ENCODE data around the gene IRF5.
A peak's percentile ranks its signal among the peaks of the same experiment; 100 is the strongest.

The IRF5 gene

DNA sequence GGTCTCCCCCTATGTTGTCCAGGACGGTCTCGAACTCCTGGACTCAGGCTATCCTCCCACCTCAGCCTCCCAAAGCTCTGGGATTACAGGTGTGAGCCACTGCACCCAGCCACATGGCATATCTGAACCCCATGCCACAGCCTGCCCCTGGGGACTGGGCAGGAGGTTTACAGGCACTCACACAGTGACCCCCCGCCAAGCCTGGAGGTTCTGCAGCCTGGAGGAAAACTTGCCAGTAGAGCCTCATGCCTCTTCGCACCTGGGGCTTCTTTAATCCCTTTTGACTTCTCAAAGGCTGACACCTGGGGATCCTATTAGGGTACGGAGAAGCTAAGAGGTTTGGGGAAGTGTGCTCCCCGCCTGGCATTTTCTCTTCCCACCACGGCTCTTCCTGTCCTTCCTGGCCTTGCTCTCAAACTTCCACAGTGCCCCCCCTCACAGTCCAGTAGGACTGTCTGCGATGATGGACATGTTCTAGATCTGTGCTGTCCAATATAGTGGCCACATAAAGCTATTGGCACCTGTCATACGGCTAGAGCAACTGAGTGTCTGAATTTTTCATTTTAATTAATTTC lies 15.8 kb upstream of the IRF5 start:
- no peak for DNase-seq

DNA sequence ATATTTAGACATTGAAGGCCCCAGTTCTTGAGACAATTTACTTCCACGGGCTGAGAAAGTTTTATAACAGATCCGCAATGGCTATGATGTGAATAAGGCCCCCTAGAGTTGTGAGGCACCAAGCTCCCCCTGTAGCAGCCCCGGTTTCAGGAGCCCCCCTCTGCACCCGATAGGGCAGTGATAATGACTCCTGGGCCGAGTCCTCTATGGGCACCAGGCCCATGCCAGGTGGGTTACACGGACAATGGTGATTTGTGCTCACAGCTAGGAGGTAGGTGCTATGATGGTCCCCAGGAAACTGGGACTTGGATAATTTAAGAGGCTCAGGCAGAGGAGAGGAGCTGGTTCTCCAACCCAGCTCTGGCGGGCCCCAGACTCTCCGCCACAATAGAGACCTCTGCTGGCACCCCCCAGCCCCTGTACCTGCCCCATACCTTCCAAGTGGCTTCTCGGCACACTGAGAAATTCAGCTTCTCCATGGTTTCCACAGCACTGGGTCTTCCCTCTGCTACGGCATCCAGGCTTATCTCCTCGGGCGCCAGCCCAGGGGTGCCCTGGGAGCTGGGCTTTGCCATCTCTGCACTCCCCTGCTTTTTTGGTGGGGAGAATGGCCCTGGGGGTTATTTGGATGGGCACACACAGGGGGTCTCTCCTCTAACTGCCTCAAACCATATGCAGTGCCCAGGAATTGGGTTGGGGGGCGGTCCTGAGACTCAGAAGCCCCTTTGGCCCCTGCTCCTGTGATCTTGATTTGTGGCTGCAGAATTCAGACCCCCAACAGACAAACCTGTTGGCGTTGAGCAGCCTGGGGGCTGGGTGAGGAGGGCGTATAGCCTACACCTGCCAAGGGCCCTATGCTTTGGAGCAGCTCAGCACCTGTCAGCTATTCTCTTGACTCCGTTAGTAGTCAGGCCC lies 15.0 kb upstream of the IRF5 start:
- no peak for DNase-seq

DNA sequence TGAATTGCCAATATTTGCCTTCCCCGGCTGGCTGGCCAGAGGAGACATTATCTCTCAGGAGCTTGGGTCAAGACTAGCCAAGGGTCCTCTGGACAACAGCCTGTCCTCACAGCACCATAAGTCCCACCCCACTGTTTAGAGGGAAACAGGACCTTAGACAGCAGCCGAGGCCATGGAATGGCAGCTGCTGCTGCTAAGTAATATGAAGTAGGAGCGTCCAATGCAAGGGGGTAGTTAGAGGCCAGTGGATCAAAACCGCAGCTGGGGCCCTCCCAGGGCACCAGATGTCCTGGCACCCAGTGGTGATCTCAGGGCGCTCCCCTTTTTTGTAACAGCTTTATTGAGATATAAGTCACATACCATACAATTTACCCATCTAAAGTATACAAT lies 14.3 kb upstream of the IRF5 start:
- no peak for DNase-seq

DNA sequence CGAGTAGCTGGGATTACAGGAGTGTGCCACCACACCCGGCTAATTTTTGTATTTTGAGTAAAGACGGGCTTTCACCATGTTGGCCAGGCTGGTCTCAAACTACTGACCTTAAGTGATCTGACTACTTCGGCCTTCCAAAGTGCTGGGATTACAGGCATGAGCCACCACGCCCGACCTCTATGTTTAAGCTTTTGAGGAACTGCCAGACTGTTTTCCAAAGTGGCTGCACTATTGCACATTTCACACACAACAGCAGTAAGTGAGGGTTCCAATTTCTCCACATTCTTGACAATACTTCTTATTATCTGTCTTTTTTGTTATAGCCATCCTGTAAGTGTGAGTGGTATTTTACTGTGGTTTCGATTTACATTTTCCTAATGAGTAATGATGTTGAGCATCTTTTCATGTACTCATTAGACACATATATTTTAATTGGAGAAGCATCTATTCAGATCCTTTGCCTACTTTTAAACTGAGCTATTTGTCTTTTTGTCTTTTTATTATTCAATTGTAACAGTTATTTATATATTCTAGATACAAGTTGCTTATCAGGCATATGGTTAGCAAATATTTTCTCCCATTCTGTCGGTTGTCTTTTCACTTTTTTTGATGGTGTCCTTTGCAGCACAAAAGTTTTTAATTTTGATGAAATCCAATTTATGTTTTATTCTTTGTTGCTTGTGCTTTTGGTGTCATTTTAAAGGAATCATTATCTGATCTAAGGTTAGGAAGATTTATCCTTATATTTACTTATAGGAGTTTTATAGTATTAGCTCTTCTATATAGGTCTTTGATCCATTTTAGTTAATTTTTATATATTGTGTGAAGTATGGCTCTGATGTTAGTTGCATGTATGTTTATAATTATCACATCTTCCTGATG lies 12.8 kb upstream of the IRF5 start:
- DNase-seq, result no peak

DNA sequence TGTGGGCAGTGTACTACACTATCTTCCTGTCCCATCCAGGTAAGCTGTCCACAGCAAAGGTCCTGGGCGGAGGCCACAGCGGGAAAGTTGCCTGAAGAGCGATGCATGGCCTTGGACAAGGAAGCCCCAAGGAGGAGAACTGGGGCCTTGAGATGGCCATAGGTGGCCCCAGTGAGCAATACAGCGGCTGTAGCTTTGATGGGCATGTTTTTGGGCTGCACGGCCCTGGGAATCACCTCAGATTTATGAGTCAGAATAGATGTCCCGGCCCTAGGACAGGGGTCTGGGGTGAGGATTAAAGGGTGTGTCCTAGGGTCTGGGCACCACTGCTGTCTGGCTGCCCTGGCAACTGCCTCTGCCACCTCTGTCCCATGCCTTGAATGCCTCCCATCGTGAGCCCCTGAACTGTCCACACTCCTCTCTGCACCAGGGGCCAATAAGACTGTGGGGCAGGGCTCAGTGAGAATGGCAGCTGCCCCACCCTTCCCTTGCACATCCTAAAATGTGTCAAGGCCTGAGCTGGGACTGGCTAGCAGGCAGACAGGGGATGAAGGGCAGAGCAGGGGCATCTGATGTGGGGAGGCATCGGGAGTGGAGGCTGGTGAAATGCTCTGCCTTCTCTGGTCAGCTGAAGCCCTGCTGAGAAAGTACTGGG lies 9.4 kb upstream of the IRF5 start:
- DNase-seq, result no peak

DNA sequence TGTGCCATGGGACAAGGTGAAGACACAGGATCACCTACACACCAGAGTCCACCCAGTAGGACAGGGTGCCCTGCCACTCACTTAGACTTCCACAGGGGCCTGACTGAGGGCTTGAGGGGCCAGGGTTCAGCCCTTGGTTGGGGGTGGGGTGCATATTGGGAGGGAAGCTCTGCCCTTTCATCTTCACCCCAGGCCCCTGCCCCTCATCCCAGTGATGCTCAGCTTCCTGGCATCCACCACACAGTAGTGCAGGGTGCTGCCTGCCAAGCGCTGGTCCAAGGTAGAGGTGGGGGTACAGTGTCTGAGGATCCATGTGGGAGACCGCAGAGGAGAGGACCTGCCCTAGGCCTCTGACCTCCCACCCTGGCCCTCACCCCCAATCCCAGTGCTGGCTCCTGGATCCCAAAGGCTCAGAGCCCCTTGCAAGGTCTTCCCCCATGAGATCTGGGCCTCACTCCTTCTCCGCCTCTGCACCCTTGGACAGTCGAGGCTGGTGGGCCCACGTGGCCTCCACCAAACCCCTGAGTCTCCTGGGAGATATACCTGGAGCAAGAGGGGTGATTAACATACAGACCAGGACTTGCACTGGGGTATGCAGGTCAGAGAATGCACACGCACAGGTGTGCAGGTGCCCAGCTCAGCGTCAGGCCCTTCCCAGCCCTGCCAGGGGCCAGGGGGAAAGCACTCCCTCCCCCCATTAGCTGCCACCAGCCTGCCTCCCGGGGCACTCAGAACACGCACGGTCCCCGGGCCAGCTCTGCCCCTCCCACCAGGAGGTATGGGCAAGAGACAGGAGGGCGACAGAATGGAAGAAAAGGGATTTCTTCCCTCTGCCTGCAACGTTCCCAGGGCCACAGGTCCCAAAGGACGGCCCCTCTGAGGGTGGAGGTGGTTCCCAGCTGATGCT lies 8.6 kb upstream of the IRF5 start:
- DNase-seq, result no peak

DNA sequence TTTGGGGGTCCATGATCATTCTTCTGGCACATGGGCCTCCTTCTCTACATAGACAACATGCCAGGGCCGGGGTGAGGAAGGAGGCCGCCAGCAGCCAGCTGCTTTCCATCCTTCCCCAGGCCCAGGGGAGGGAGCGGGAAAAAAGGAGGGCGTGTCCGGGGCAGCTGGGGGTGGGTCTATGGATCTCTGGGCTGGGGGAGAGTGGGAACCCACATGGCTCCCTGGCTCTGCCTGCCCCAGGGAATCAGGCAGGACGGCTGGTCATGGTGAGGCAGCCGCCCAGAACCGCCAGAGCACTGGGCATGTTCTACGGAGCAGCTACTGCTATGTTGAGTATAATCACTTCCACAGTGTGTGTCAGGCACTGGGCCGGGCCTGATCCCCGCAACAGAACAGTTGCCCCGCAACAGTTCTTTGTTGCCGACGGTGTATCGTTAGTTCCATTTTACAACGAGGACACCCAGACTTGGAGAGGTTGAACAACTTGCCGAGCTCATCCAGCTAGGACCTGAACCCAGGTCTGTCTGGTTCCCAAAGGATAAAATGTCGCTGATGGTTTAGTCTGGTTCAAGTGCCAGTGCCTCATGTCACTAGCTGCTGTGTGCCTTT lies 6.4 kb upstream of the IRF5 start:
- no peak for DNase-seq

DNA sequence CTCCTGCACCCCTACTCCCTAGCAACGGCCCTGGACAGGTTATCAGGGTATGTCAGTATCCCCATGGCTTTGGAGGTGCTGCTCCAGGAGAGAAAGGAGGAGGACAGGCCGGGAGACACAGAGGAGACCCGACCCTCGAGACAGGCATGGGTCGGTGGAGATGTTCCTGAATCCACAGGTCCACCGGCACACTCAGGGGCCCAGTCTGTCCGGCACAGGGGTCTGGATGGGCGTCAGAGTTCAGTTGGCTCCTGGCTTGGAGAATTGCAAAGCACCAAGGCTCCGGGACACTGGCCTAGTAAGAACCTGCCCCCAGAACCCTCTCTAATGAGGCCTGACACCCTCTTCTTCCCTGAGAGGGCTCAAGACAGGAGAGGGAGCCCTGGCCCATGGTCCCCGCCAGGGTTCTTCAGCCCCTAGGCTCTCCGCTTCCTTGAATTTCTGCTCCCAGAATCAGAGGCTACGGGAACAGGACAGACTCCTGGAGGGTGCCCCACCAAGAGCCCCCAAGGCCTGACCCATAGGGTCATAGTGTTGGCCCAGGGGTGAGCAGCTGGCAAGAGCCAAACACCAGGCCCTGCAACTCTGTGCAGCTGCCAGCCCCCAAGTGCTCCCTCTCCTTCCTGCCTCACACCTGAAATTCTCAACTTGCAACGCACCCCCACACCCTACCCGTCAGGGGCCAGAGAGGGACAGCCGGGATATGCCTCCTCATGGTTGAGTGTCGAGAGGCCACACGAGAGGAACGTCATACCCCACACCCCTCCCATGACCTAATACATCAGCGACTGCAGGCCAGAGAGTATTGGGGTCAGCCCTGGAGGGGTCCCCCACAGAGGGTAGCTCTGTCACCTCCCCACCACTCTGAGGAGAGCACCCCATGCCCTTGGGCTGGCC lies 5.5 kb upstream of the IRF5 start:
- DNase-seq, result no peak

DNA sequence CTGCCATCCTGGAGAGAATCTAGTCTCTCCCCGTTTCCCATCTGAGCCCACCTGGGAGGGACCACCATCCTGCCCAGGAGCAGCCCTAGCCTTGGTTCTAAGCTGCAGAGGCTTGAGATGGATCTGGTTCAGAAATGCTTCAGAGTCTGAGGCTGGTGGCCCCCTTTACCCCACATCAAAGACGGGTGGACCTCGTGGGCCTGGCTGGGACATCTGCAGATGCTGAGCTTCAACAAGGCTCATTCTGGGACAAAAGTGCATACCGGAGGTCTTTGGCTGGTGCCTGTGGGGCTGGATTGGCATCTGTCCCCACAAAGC lies 4.9 kb upstream of the IRF5 start:
- no peak for DNase-seq

DNA sequence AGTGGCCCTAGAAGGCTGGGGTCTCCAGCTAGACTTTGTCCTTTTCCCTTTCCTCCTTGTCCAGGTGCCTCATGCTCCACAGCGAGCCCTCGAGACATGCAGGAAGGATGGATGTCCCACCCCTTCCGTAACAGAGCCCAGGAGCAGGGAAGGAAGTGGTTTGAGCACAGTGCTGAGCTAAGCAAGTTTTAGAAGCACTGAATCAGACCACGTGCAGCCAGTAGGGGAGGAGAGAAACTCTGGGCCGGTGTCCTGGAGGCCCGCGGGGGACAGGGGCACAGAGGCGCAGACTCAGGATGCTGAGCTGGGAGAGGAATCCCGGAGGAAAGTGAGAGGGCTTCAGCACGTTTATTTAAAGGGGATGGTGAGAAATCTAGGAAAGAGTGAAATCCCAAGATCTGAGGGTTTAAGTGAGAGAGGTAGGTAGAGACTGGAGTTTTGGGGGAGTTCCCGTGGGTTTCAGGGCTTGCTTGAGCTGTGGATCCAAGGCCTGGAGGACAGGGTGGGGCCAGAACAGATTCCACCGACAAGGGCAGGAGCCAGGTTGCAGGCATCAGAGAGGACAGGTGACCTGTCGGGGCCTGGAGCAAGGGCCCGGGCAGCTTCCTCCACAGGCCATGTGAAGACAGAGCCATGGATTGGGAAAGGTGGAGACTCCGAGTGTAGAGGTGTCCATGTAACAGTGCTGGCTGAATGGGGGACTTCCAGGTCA lies 4.4 kb upstream of the IRF5 start:
- peak in 3 of 6 experiments; percentile 13 to 29 (median 17) for DNase-seq

DNA sequence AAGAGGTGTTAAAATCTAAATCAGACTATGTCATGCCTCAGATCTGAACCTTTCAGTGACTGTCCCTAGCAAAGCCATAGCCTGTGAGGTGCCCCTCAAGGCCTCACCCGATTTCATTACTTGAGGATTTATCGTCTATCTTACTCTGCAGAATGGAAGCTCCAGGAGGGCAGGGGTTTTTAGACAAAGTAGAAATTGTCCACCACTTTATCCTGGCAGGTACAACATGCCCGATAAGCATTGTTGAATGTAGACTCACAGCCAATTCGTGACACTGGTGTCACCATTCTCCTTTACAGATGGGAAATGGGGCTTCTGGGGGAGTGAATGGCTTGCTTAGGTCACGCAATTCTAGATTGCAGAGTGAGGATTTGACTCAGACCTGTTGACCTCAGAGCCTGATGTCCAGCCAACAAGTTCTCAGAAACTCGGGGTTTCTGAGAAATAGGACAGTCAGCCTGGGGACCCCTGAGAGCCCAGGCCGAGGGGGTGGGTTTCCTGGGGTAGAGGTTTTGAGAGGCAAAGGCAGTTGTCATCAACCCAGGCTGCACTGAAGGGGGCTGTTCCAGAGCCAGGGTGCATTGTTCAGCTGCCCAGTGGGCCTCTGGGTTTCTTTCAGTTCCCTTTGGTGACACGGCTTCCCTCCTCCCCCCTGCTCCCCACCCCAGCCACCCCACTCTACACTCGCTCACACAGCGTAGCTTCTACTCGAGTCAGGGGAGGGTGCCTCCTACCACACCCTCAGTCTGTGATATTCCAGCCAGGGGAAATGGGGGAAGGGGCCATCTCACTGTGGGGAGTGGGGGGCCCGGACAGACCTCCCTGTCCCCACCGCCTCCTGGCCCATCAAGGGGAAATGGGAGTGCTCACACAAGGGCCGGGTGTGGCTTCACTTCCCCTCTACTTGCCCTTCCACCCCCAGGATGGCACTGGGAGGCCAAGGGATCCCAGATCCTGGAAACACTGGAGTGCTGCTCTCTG lies 3.1 kb upstream of the IRF5 start:
- DNase-seq, result no peak

DNA sequence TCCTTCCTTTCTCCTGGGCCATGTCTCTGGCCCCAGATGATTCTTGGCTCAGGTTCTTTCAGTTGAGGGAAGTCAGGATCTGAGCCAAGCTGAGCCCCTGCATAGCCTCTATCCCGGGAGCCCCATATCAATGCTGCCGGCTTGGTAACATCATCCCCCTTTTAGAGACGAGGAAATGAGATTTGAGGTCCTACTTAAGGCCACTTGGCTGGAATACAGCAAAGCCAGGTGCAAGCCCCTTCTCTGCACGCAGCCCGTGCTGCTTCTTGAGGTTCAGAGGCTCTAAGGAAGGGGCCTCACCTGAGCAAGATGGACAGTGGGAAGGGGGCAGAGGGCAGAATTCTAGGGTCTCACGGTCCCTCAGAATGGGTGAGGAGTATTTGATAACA lies 2.4 kb upstream of the IRF5 start:
- no peak for DNase-seq

DNA sequence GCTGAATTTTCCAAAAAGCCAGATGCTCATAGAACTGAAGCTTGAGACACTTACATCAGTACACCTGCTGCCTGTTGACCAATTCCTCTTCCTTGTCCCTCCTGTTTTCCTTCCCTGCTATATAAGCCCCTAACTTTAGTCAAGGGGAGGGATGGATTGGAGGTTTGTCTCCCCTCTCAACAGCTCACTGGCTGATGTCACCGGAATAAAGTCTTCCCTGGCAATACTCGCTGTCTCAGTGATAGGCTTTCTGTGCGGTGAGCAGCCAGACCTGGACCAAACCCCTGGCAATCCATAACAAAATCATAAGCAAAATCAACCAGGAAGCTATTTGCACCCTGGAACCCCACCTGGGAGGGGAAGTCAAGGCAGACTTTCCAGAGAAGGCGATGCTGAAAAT lies 929 bp upstream of the IRF5 start:
- DNase-seq, result no peak

DNA sequence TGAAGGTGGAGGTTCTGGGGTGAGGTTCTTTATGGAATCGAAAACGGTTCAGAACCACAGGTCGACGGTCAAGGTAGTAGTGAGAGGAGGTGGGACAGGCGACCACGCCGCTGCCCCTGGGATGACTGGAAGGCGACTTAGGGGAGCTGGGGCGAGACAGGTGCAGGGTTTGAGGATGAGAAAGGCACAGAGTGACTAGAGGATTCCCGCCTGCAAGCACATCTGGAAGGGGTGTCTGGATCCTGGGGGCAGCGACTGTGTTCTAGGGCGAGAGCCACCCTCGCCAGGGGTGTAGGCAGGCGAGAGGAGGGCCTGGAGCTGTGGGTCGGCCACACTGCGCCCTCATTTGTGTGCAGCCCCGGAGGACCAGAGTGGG lies 468 bp upstream of the IRF5 start:
- DNase-seq, result no peak

DNA sequence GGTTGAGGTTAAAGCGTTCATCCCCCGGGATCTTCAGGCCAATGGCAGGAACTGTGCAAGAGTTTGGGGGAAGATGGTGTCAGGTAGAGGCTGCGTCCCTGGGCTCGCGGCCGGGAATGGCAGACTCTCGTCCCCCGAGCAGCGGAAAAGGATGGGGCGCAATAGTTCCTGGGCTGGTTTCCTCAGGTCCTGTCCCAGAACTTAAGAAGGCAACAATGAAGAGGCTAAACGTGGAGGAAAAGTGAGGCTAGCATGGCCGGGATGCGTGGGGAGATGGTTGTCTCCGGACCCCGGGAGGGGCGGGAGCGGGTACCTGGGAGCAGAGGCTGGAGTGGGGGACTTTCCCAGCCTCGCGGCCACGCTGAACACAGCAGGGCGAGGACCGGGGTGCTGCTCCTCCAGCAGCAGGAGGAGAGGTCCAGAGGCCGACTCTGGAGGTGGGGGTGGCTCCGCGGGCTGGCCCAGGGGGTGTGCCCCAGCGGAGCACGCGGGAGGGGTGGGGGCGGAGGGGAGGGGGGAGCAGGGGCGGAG lies 882 bp downstream of the IRF5 start:
- DNase-seq, result no peak

DNA sequence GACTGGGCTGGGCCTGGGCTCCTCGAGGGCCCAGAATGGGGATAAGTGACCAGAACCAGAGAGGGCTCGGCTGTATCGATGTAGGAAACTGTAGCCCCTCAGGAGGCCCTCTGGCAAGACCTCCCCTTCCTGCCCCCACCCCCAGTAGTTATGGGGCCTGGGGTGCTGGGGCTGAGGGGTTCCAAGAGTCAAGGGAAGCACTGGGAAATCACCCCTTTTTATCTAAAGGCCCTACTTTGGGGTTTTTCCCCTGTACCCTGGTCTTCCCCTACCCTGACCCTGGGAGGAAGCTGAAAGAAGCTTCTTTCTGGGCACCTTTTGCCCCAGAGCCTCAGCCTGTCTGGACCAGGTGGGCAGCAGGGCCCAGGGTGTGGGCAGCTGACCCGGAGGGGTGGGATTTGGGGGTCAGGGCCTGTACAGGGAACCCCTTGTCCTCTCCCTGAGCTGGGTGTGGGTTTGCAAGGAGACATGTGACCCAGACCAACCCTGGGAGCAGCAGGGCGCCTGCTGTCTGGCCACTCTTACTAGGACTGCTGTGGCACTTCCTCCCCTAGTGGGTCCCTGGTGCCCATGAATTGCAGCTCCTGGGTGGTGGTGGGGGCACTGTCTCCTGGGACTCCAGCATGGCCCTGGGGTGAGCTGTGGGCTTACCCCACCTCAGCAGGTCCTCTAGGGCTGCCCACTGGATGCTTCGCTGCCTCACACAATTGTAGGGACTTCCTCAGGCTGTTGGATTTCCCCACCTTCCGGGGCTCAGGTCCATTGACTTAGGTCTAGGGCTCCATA lies 1.5 kb downstream of the IRF5 start:
- no peak for DNase-seq

DNA sequence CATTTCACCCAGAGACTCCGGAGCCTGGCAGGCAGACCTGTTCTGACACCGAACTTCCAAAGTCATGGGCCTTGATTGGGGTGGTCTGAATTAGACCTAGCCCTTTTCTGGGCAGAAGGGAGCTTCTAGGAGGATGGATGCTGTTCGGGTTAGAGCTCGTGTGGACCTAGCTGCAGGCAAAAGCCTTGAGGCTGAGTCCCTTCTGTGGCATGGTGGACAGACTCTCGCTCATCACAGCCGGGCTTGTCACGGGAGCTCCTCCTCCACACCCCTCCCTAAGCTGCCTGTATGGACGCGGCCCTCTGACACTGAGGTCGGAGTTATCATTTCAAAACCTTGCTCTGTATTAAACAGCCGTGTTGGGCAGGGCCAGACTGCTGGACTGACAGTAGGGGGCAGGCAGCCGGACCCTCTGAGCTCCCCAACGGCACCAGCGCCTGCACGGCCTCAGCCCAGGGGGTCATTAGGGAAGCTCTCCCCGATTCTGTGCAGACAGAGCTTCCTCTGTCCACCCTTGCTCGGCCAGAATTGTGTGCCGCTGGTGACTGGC lies 2.2 kb downstream of the IRF5 start:
- no peak for DNase-seq

Measured in stimulated activated naive CD4-positive, alpha-beta T cell (primary cell).